ENCODE data around the gene SPATA31D1.
A peak's percentile ranks its signal among the peaks of the same experiment; 100 is the strongest.

SPATA31D1 gene

DNA sequence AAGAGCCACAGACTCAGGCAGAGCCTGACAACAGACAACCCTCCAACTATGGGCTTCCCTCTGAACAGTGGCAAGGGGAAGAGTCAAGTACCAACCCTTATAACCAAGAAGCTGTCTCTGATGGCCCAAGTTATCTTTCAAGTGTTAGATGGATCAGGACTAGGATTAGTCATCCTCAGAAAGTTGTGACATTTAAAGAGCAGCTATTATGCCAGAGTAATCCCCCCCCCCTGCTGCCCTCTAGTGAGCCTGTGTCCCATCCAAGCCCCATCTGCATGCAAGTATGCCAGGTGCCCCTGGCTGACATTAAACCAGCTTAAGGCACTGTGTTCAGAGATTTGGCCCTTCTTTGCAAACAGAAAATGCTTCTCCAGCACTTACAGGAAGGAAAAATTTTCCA, 16.8 kb upstream of the SPATA31D1 start:
- H2BK12ac ChIP-seq (ENCODE audit: low read length in 2 of 2), result no peak overlapping the region
- H2AFZ ChIP-seq (ENCODE audit: low read depth, low read length), result no peak overlapping the region
- no peak overlapping the region for H2BK15ac ChIP-seq (ENCODE audit: low read depth, poor library complexity, severe bottlenecking)
- H3K14ac ChIP-seq (ENCODE audit: low read length in 2 of 2), result no peak overlapping the region
- no peak overlapping the region for H3K23ac ChIP-seq (ENCODE audit: low read length in 2 of 2)
- H4K8ac ChIP-seq (ENCODE audit: low read length), result no peak overlapping the region
- no peak overlapping the region for H3K4me2 ChIP-seq (ENCODE audit: low read length, poor library complexity, severe bottlenecking)
- H3K36me3 ChIP-seq (ENCODE audit: control insufficient read depth in 1 of 2, insufficient read depth in 2 of 2, low read depth in 1 of 2, low read length in 2 of 2), result no peaks in the 10 kb centered on the region
- no peak overlapping the region for H3K18ac ChIP-seq (ENCODE audit: low read depth in 1 of 2, low read length in 2 of 2)
- peak; percentile 5 for DNase-seq
- no peak overlapping the region for H3K4me3 ChIP-seq (ENCODE audit: insufficient read depth in 1 of 2, low read depth in 1 of 2, low read length in 2 of 2)
- no peaks in the 10 kb centered on the region for H3K79me1 ChIP-seq (replicated peaks; ENCODE audit: low read length, poor library complexity, severe bottlenecking)
- no peak overlapping the region for H2BK120ac ChIP-seq (ENCODE audit: low read depth, low read length)
- peaks cover 0 to 23% of the 10 kb centered on the region in 2 experiments for H3K27me3 ChIP-seq (ENCODE audit: control insufficient read depth in 1 of 2, insufficient read depth in 1 of 2, low read length in 2 of 2)
- H2AK5ac ChIP-seq (ENCODE audit: low read length, severe bottlenecking), result no peak overlapping the region
- no peak overlapping the region for H4K91ac ChIP-seq (ENCODE audit: low read length)
- H3K9me3 ChIP-seq (ENCODE audit: control insufficient read depth, low read length), result peaks cover 11% of the 10 kb centered on the region
- no peak overlapping the region for H3K4ac ChIP-seq (ENCODE audit: low read depth in 1 of 2, low read length in 2 of 2)
- no peaks in the 10 kb centered on the region for H3K4me1 ChIP-seq (ENCODE audit: control insufficient read depth, insufficient read depth, low read depth, low read length)
- no peak overlapping the region for H3K9ac ChIP-seq (ENCODE audit: low read length)
- H3K27ac ChIP-seq (ENCODE audit: low read length, poor library complexity, severe bottlenecking), result no peak overlapping the region
- no peak overlapping the region for H2BK5ac ChIP-seq (ENCODE audit: low read depth, low read length, poor library complexity, severe bottlenecking)

DNA sequence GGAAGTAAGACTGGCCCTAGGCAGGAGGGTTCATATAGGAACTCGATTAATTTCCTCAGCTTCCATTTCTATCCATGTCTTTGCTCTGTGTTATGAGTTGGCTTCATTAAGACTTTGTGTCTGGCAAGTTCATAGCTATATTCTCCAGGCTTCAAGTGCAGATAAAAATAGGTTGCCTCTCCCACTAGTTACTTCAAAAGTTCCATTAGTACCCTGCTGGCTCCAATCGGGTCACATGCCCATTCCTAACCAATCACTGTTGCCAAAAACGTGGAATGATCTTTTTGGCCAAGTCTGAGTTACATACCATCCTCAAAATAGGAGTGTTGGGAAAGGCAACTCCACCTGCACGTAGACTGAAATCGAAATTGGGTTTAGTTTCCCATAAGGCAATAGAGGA, 13.8 kb upstream of the SPATA31D1 start:
- H3K9ac ChIP-seq (ENCODE audit: low read length), result no peak overlapping the region
- no peak overlapping the region for H3K4ac ChIP-seq (ENCODE audit: low read depth in 1 of 2, low read length in 2 of 2)
- no peak overlapping the region for H4K8ac ChIP-seq (ENCODE audit: low read length)
- 89% methylated on average over 4 of the region's 5 CpGs for WGBS
- no peaks in the 10 kb centered on the region for H3K36me3 ChIP-seq (ENCODE audit: control insufficient read depth in 1 of 2, insufficient read depth in 2 of 2, low read depth in 1 of 2, low read length in 2 of 2)
- H2BK15ac ChIP-seq (ENCODE audit: low read depth, poor library complexity, severe bottlenecking), result no peak overlapping the region
- H3K4me2 ChIP-seq (ENCODE audit: low read length, poor library complexity, severe bottlenecking), result no peak overlapping the region
- H3K27me3 ChIP-seq (ENCODE audit: control insufficient read depth in 1 of 2, insufficient read depth in 1 of 2, low read length in 2 of 2), result peaks cover 0 to 11% of the 10 kb centered on the region in 2 experiments
- H3K4me1 ChIP-seq (ENCODE audit: control insufficient read depth, insufficient read depth, low read depth, low read length), result no peaks in the 10 kb centered on the region
- no peak overlapping the region for H3K4me3 ChIP-seq (ENCODE audit: insufficient read depth in 1 of 2, low read depth in 1 of 2, low read length in 2 of 2)
- no peak overlapping the region for H3K14ac ChIP-seq (ENCODE audit: low read length in 2 of 2)
- H3K23ac ChIP-seq (ENCODE audit: low read length in 2 of 2), result no peak overlapping the region
- H4K91ac ChIP-seq (ENCODE audit: low read length), result no peak overlapping the region
- no peak overlapping the region for H2BK120ac ChIP-seq (ENCODE audit: low read depth, low read length)
- DNase-seq, result no peak
- no peak overlapping the region for H3K18ac ChIP-seq (ENCODE audit: low read depth in 1 of 2, low read length in 2 of 2)
- no peaks in the 10 kb centered on the region for H3K79me1 ChIP-seq (replicated peaks; ENCODE audit: low read length, poor library complexity, severe bottlenecking)
- H2BK5ac ChIP-seq (ENCODE audit: low read depth, low read length, poor library complexity, severe bottlenecking), result no peak overlapping the region
- peaks cover 6% of the 10 kb centered on the region for H3K9me3 ChIP-seq (ENCODE audit: control insufficient read depth, low read length)
- no peak overlapping the region for H2AFZ ChIP-seq (ENCODE audit: low read depth, low read length)
- no peak overlapping the region for H2BK12ac ChIP-seq (ENCODE audit: low read length in 2 of 2)
- no peak overlapping the region for H3K27ac ChIP-seq (ENCODE audit: low read length, poor library complexity, severe bottlenecking)
- H2AK5ac ChIP-seq (ENCODE audit: low read length, severe bottlenecking), result no peak overlapping the region

DNA sequence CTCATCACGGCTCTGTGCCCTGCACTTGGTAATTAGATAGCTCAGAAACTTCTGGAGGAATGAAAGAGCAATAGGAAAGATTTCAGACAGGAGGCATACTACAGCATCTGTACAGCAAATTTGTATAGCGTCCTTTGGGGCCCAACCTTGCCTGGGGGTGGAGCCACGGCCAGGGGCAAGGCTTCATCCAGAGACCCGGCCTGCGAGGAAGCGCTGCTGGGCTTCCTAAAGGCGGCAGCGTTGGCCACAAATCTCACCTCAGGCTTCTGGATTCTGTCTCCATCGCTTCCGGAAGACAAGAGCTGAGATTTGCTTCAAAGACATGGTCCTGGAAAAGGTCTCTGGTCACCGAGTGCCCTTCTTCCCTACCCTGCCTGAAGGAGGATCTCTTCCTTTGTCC, 12.2 kb upstream of the SPATA31D1 start:
- no peak for DNase-seq
- Histone ChIP-seq H3K36me3 (ENCODE audit: control insufficient read depth in 1 of 2, insufficient read depth in 2 of 2, low read depth in 1 of 2, low read length in 2 of 2) (no peaks in the 10 kb centered on the region), H3K4me3 (ENCODE audit: insufficient read depth in 1 of 2, low read depth in 1 of 2, low read length in 2 of 2) (no peak overlapping the region), H2BK12ac (ENCODE audit: low read length in 2 of 2) (no peak overlapping the region), H3K79me1 (replicated peaks; ENCODE audit: low read length, poor library complexity, severe bottlenecking) (no peaks in the 10 kb centered on the region), H2AFZ (ENCODE audit: low read depth, low read length) (no peak overlapping the region), H3K18ac (ENCODE audit: low read depth in 1 of 2, low read length in 2 of 2) (no peak overlapping the region), H2BK5ac (ENCODE audit: low read depth, low read length, poor library complexity, severe bottlenecking) (no peak overlapping the region), H3K4me1 (ENCODE audit: control insufficient read depth, insufficient read depth, low read depth, low read length) (no peaks in the 10 kb centered on the region), H2BK120ac (ENCODE audit: low read depth, low read length) (no peak overlapping the region), H2BK15ac (ENCODE audit: low read depth, poor library complexity, severe bottlenecking) (no peak overlapping the region), H3K27ac (ENCODE audit: low read length, poor library complexity, severe bottlenecking) (no peak overlapping the region), H3K4me2 (ENCODE audit: low read length, poor library complexity, severe bottlenecking) (no peak overlapping the region), H3K14ac (ENCODE audit: low read length in 2 of 2) (no peak overlapping the region), H4K91ac (ENCODE audit: low read length) (no peak overlapping the region), H3K9me3 (ENCODE audit: control insufficient read depth, low read length) (peaks cover 6% of the 10 kb centered on the region), H3K4ac (ENCODE audit: low read depth in 1 of 2, low read length in 2 of 2) (no peak overlapping the region), H2AK5ac (ENCODE audit: low read length, severe bottlenecking) (no peak overlapping the region), H3K9ac (ENCODE audit: low read length) (no peak overlapping the region), H4K8ac (ENCODE audit: low read length) (no peak overlapping the region), H3K27me3 (ENCODE audit: control insufficient read depth in 1 of 2, insufficient read depth in 1 of 2, low read length in 2 of 2) (no peaks in the 10 kb centered on the region), H3K23ac (ENCODE audit: low read length in 2 of 2) (no peak overlapping the region)
- 90% methylated on average over 11 of the region's 11 CpGs for WGBS

DNA sequence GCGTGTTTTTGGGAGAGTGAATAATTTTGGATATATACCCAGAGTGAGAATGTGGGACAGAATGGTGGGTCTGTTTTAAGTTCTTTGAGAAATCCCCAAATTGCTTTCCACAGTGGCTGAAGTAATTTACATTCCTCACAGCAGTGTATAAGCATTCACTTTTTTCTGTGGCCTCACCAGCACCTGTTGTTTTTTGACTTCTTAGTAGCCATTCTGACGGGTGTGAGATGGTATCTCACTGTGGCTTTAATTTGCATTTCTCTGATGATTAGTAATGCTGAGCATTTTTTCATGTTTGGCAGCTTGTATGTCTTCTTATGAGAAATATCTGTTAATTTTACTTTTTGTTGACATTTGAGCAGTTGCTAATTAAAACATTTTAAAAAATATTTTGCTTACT, 9.4 kb upstream of the SPATA31D1 start:
- Histone ChIP-seq H3K4me2 (ENCODE audit: low read length, poor library complexity, severe bottlenecking) (no peak overlapping the region), H2BK5ac (ENCODE audit: low read depth, low read length, poor library complexity, severe bottlenecking) (no peak overlapping the region)
- WGBS, result 90% methylated on average over 2 of the region's 2 CpGs

More for the DNA sequence above, 9.4 kb upstream of the SPATA31D1 start:
- Histone ChIP-seq H3K27me3 (ENCODE audit: control insufficient read depth in 1 of 2, insufficient read depth in 1 of 2, low read length in 2 of 2) (no peaks in the 10 kb centered on the region), H3K79me1 (replicated peaks; ENCODE audit: low read length, poor library complexity, severe bottlenecking) (no peaks in the 10 kb centered on the region), H3K9me3 (ENCODE audit: control insufficient read depth, low read length) (peaks cover 3% of the 10 kb centered on the region), H2BK120ac (ENCODE audit: low read depth, low read length) (no peak overlapping the region), H3K4me3 (ENCODE audit: insufficient read depth in 1 of 2, low read depth in 1 of 2, low read length in 2 of 2) (no peak overlapping the region), H4K8ac (ENCODE audit: low read length) (no peak overlapping the region), H3K36me3 (ENCODE audit: control insufficient read depth in 1 of 2, insufficient read depth in 2 of 2, low read depth in 1 of 2, low read length in 2 of 2) (no peaks in the 10 kb centered on the region), H2AK5ac (ENCODE audit: low read length, severe bottlenecking) (no peak overlapping the region), H3K4ac (ENCODE audit: low read depth in 1 of 2, low read length in 2 of 2) (no peak overlapping the region), H3K23ac (ENCODE audit: low read length in 2 of 2) (no peak overlapping the region), H4K91ac (ENCODE audit: low read length) (no peak overlapping the region), H3K9ac (ENCODE audit: low read length) (no peak overlapping the region), H2BK12ac (ENCODE audit: low read length in 2 of 2) (no peak overlapping the region), H2BK15ac (ENCODE audit: low read depth, poor library complexity, severe bottlenecking) (no peak overlapping the region), H3K18ac (ENCODE audit: low read depth in 1 of 2, low read length in 2 of 2) (no peak overlapping the region), H3K14ac (ENCODE audit: low read length in 2 of 2) (no peak overlapping the region), H2AFZ (ENCODE audit: low read depth, low read length) (no peak overlapping the region), H3K4me1 (ENCODE audit: control insufficient read depth, insufficient read depth, low read depth, low read length) (no peaks in the 10 kb centered on the region), H3K27ac (ENCODE audit: low read length, poor library complexity, severe bottlenecking) (no peak overlapping the region)
- no peak for DNase-seq
